CD4-positive, alpha-beta T cell treated with Interleukin-17A for 4 hours (primary cell): ENCODE results near the gene SMNDC1.
"Not testable (repeated sequence)": the region's sequence is repeated elsewhere in the genome, so short reads cannot be mapped to it uniquely, and the experiment has no call there.

ENCODE experiments used
- DNase-seq: peaks from one replicate; pipeline ENCODE4 v3.0.0-alpha.2; 2020; ENCODE audit warnings: mixed read lengths

SMNDC1 gene

GRCh38 chr10:110278562-110279406 lies 25.9 kb downstream of the SMNDC1 start:
- DNase-seq, result no peak

GRCh38 chr10:110277591-110277990 lies 27.1 kb downstream of the SMNDC1 start:
- no peak for DNase-seq

- no peak for DNase-seq
These were observed 28.1 kb downstream of the SMNDC1 start for GRCh38 chr10:110276603-110277002.

- DNase-seq, result no peak
These were observed 29.5 kb downstream of the SMNDC1 start for GRCh38 chr10:110275128-110275729.

- DNase-seq, result no peak
These were observed 30.1 kb downstream of the SMNDC1 start for GRCh38 chr10:110274647-110275046.

GRCh38 chr10:110274072-110274627 lies 30.6 kb downstream of the SMNDC1 start:
- no peak for DNase-seq

- DNase-seq, result peak; percentile 51
These were observed 31.2 kb downstream of the SMNDC1 start for GRCh38 chr10:110273474-110273873.

- not testable (repeated sequence) for DNase-seq
These were observed 31.7 kb downstream of the SMNDC1 start for GRCh38 chr10:110272995-110273394.

- no peak for DNase-seq
These were observed 35.1 kb downstream of the SMNDC1 start for GRCh38 chr10:110269374-110270318.

GRCh38 chr10:110268971-110269370 lies 35.7 kb downstream of the SMNDC1 start:
- DNase-seq, result no peak

GRCh38 chr10:110268442-110268841 lies 36.3 kb downstream of the SMNDC1 start:
- no peak for DNase-seq

GRCh38 chr10:110267276-110267675 lies 37.4 kb downstream of the SMNDC1 start:
- DNase-seq, result no peak

GRCh38 chr10:110265573-110266193 lies 39.0 kb downstream of the SMNDC1 start:
- DNase-seq, result no peak

- DNase-seq, result no peak
These were observed 41.6 kb downstream of the SMNDC1 start for GRCh38 chr10:110263164-110263563.

- DNase-seq, result no peak
These were observed 43.8 kb downstream of the SMNDC1 start for GRCh38 chr10:110260746-110261477.

- no peak for DNase-seq
These were observed 45.4 kb downstream of the SMNDC1 start for GRCh38 chr10:110259317-110259716.

GRCh38 chr10:110258542-110258941 lies 46.2 kb downstream of the SMNDC1 start:
- DNase-seq, result no peak

- DNase-seq, result no peak
These were observed 50.3 kb downstream of the SMNDC1 start for GRCh38 chr10:110254467-110254866.

GRCh38 chr10:110252151-110252550 lies 52.6 kb downstream of the SMNDC1 start:
- DNase-seq, result no peak

GRCh38 chr10:110251392-110251791 lies 53.3 kb downstream of the SMNDC1 start:
- not testable (repeated sequence) for DNase-seq

GRCh38 chr10:110249489-110249888 lies 55.2 kb downstream of the SMNDC1 start:
- not testable (repeated sequence) for DNase-seq

GRCh38 chr10:110247833-110248232 lies 56.9 kb downstream of the SMNDC1 start:
- DNase-seq, result not testable (repeated sequence)
